Muscle layer of colon (tissue), 2 donors: Measurements from ENCODE around the gene MZF1.

Experiments used
- H3K27ac ChIP-seq: one replicate; pipeline ENCODE4 v1.7.0; 2013; ENCODE audit warnings: low read depth, mild to moderate bottlenecking, low read length, moderate library complexity
- H3K27me3 ChIP-seq, 2 donors: one replicate each; pipeline ENCODE4 v1.7.0; 2013; ENCODE audit warnings: low read length in 2 of 2, mild to moderate bottlenecking in 2 of 2; ENCODE audit not compliant: insufficient read depth in 2 of 2, control insufficient read depth in 1 of 2
- H3K36me3 ChIP-seq: one replicate; pipeline ENCODE4 v1.7.0; 2013; ENCODE audit warnings: mild to moderate bottlenecking, low read length; ENCODE audit not compliant: insufficient read depth
- H3K4me1 ChIP-seq: one replicate; pipeline ENCODE4 v1.7.0; 2013; ENCODE audit warnings: mild to moderate bottlenecking, low read length; ENCODE audit not compliant: insufficient read depth
- H3K4me3 ChIP-seq, 2 donors: one replicate each; pipeline ENCODE4 v1.7.0; 2013; ENCODE audit warnings: low read length in 2 of 2, low read depth in 1 of 2, mild to moderate bottlenecking in 1 of 2, moderate library complexity in 1 of 2
- H3K9ac ChIP-seq: one replicate; pipeline ENCODE4 v1.7.0; 2013; ENCODE audit warnings: low read length
- H3K9me3 ChIP-seq: one replicate; pipeline ENCODE4 v1.7.0; 2013; ENCODE audit warnings: mild to moderate bottlenecking, low read length
- donor health status: abdominal sarcoma.
- donor health status: Adenocarcinoma of cecum.

MZF1 gene

DNA sequence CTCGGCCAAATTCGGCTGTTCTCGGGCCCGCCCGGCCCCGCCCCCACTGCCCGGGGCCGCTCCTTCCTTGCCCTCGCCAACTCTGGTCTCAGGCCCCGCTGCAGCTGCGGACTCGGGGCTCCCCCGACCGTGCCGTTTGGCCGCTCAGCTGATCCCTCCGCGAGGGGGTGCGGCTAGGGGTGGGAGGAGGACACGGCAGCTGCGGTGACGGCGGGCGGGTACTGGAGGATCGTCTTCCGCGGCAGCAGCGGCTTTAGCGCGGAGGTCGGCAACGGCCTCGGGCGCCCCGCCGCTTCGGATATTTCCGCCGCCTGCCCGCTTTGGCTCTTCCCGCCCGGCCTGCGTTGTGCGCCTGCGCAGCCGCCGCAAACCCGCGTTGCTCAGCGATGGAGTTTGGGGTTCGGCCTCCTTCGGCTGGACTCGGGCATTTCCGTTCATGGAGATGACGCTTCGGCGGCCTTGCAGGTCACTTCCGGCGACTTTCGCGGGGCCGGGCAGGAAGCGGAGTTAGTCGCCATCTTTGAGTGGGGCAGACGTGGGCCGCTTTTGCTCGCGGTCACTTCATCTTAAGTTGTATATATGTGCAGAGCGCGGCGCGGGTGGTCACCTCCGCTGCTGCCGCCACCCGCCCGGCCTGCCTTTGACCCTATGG is 14.4 kb downstream of the MZF1 start:
- Histone ChIP-seq H3K36me3 (peaks cover 12% of the 10 kb centered on the region), H3K4me1 (peaks cover 64% of the 10 kb centered on the region), H3K4me3 (peak overlapping the region; percentile 73 to 95)

DNA sequence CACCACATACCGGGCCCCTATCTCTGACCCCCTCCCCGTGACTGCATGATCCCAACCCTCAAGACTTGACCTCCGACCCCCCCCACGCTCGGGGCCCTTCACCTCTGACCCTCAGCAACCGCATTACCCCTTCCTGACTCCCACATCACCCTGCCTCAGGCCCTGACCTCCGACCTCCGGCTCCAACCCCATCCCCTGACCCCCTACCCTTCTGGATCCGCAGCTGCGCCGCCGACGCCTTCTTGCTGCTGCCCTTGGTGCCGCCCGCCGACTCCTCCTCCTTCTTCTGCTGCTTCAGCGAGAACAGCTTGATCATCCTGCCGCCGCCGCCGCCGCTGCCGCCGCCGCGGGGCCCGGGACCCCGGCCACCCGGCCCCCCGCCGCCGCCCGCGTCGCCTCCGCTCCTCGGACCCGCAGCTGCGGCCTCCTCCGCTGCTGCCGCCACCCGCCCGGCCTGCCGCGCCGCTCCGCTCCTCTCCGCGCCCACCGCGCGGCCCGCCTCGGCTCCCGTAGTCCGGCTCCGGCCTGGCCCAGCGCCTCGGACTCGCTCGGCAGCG is 15.0 kb downstream of the MZF1 start, which contains the start of gene UBE2M:
UBE2M (minus strand) TSS at position 546 of the 557 bp plus-strand sequence; CDS start at position 316, 230 bp downstream.
- Histone ChIP-seq H3K9ac (peak within 1 kb of the TSS; percentile 99), H3K4me3 (peak within 1 kb of the TSS; percentile 73 to 98), H3K9me3 (no peaks in the 10 kb centered on the region), H3K36me3 (peaks cover 17% of the 10 kb centered on the region), H3K4me1 (peaks cover 63% of the 10 kb centered on the region), H3K27me3 (no peaks in the 10 kb centered on the region), H3K27ac (peak within 1 kb of the TSS; percentile 93)

More for the DNA sequence above, 14.4 kb downstream of the MZF1 start:
- Histone ChIP-seq H3K27me3 (no peaks in the 10 kb centered on the region), H3K27ac (peak overlapping the region; percentile 93), H3K9ac (peak overlapping the region; percentile 96), H3K9me3 (no peaks in the 10 kb centered on the region)

DNA sequence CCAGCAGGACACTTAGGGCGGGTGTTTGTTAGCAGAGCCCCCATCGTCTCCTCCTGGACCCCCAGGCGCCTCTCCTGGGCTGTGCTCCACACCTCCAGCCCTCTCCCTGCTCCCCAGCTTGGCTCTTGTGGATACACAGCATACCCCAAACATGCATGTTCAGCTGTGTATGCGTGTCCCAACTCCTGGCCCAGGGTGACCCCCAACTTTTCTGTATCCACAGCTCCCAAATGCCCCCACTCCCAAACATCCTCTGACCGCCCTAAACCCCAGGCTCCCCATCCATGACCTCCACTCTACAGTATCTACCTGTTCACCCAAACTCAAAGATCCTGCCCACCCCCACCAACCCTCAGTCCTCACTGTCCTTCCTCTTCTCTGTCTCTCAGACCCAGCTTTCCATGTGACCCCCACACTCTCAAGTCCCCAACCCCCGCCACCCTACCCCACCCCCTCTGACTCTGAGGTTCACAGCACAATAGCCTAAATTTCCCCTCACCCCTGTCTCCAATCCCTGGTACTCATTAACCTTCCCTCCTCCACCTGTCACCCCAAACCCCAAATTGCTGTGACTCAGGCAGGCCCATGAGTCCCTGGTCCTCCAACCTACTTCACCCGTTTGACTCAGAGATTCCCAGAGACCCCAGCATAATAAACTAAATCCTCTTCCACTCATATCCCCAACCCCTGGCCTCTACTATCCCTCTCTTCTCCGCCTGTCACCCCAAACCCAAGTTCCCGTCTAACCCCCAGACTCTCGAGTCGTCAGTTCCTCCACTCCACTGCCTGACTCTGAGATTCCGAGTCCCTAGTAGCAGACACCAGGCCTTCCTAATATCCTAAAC is 15.7 kb downstream of the MZF1 start:
- no peaks in the 10 kb centered on the region for H3K27me3 ChIP-seq
- peaks cover 23% of the 10 kb centered on the region for H3K36me3 ChIP-seq
- H3K9me3 ChIP-seq: no peaks in the 10 kb centered on the region
- peak overlapping the region; percentile 62 to 98 for H3K4me3 ChIP-seq
- peaks cover 58% of the 10 kb centered on the region for H3K4me1 ChIP-seq
- peak overlapping the region; percentile 99 for H3K9ac ChIP-seq
- peak overlapping the region; percentile 79 for H3K27ac ChIP-seq

DNA sequence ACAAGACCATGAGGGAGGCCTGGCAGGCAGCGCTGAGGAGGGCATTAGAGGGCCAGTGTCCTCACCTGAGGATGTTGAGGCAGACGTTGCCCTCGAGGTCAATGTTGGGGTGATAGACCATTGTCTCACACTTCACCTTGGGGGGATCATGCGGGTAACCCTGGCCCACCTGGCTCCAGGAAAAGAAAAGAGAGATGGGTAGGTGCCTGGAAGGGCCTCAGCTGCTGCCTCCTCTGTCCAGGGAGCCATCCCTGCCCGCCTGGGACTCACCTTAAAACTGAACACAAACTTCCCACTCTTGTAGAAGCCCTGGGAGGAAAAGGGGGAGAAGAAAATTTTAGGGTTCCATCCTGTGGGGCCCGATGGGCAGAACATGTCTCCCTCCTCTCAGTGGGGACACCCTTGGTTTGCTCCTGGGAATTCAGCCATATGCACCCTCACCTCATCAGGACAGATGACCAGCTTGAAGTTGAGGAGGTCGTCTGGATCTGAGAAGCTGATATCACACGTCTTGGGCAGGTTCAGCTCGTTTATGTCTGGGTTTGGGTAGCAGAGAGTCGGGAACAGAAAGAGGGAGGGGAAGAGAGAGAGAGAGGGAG is 16.4 kb downstream of the MZF1 start:
- H3K9ac ChIP-seq: peak overlapping the region; percentile 99
- peak overlapping the region; percentile 79 for H3K27ac ChIP-seq
- no peaks in the 10 kb centered on the region for H3K27me3 ChIP-seq
- H3K4me1 ChIP-seq: peaks cover 54% of the 10 kb centered on the region
- peaks cover 30% of the 10 kb centered on the region for H3K36me3 ChIP-seq
- peak overlapping the region; percentile 62 to 98 for H3K4me3 ChIP-seq
- no peaks in the 10 kb centered on the region for H3K9me3 ChIP-seq

DNA sequence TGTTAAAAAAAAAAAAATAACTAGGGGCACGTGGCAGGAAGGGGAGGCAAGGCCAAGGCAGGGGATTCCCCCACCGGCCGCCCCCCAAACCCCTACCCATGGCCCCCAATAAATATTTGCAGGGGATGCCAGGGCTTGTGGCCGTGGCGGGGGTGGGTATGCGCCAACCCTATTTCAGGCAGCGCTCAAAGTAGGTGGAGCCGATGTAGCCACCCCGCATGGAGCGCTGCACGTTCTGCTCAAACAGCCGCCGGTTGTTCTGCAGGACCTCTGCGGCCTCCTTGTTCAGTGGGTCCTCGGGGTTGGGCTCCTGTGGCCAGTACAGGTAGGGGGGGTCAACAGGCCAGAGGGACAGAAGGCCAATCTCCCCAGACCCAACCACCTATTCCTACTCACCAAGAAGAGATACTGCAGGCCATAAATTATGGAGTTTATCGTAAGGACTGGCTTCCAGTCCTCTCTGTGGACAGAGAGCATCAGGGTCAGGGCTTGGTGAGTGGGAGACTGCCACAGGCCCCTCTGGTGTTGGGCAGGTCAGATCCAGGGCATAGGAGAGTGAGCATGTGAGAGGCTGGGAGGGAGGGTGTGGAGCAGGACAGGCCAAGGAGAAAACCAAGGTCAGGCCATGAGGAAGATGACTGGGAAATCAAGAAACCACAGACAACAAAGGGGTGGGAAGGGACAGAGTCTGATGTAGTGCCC is 17.1 kb downstream of the MZF1 start:
- H3K9ac ChIP-seq: no peak overlapping the region
- H3K36me3 ChIP-seq: peaks cover 37% of the 10 kb centered on the region
- no peak overlapping the region for H3K4me3 ChIP-seq
- H3K9me3 ChIP-seq: no peaks in the 10 kb centered on the region
- peaks cover 47% of the 10 kb centered on the region for H3K4me1 ChIP-seq
- H3K27me3 ChIP-seq: no peaks in the 10 kb centered on the region
- H3K27ac ChIP-seq: peak overlapping the region; percentile 87

DNA sequence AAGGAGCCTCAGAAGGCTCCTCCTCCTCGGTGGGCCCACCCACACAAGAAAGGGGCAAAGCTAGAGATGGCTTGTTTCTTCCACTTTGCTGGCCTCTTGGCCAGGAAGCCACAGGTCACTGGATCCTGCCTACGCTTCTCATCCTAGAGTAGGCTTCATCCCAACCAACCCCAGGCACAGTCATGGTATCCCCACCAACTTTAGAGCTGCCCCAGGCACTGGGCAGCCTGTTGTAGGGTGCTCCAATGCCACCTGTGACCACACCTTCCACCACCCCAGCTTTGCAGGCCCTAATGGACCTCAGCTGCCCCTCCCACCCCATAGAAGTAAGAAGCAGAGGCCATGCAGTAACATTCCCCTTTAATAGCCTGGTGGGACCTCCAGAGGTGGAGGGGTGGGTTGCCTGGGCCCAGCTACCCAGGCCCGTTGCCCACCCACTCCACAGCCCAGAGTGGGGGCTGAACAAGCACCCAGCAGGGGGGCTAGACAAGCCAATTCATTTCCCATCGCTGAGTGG is 17.7 kb downstream of the MZF1 start:
- Histone ChIP-seq H3K27ac (peak overlapping the region; percentile 87), H3K9me3 (no peaks in the 10 kb centered on the region), H3K27me3 (no peaks in the 10 kb centered on the region), H3K4me3 (peak overlapping the region; percentile 55 to 97), H3K4me1 (peaks cover 42% of the 10 kb centered on the region), H3K9ac (peak overlapping the region; percentile 37), H3K36me3 (peaks cover 43% of the 10 kb centered on the region)

DNA sequence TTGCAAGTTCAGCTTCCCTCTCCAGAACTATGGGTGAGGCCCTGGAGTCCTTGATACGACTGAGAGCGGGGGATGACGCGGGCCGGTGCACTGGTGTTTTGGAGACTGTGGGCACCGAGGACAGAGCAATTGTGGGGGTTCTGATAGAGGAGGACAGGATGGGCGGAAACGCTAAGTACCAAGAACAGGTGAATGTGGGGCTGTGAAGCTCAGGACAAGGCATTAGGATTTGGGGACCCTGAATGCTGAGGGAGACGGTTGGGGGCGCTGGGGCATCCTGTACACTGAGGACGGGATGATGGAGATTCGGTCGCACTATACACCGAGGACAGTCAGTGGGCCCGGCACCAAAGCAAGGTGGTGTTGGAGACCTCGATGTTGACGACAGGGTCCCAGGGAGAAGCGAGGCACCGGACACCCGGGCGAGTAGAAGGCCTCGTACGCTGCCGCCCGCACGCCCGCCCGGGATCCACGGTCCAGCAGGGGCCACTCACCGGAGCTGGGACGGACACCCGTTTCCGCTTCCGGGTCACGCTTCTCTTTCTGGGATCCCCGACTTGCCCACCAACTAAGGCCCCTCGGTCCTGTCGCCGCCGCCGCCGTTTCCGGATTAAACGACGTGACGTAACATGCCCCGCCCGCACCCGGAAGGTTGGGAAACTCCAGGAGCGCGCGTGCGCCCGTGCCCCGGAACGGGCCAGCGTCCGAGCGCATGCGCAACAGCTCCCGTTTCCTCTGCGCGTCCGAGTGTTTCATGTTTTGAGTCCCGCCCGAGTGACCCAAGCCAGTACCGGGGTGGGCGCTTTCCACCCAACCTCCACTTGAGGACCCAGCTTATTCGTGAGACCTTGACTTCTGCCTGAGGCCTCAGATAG is 18.4 kb downstream of the MZF1 start, which contains the start of gene CHMP2A:
CHMP2A (minus strand) TSS at position 612 of the 875 bp plus-strand sequence. CDS start 893 bp downstream, outside the sequence.
- H3K4me1 ChIP-seq: peaks cover 35% of the 10 kb centered on the region
- H3K36me3 ChIP-seq: peaks cover 50% of the 10 kb centered on the region
- H3K9ac ChIP-seq: peak within 1 kb of the TSS; percentile 92
- H3K27me3 ChIP-seq: no peaks in the 10 kb centered on the region
- H3K9me3 ChIP-seq: no peaks in the 10 kb centered on the region
- peak within 1 kb of the TSS; percentile 87 for H3K27ac ChIP-seq
- H3K4me3 ChIP-seq: peak within 1 kb of the TSS; percentile 55 to 97

DNA sequence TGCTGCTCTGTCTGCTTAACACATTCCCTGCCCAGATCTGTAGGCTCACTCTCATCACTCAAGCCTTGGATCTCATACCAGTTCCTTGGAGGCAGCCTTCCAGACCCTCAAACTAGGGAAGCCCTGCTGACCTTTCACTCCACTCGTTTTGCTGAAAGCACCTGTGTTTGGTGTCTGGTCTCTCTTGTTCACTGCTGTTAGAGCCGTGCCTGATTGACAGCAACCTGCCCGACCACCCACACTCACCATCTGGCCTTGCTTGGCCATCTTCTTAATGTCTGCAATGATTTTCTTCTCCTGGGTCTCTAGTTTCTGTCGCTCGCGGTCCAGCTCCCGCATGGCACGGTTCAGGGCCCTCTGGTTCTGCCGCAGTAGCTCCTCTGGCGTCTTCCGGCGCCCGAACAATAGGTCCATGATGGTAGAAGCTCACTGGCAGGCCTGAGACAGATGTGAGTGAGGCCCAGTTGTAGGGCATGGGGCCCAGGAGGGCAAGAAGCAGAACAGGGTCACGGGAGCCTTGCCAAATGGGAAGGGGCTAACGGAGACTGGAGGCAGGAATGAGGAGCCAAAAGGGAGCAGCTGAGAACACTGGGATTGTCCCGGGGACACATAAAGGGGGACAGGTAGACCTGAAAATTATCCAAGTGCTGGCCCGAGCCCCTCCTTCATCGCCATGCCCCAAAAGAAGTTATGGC is 19.2 kb downstream of the MZF1 start:
- peaks cover 58% of the 10 kb centered on the region for H3K36me3 ChIP-seq
- peaks cover 33% of the 10 kb centered on the region for H3K4me1 ChIP-seq
- peak overlapping the region; percentile 55 to 97 for H3K4me3 ChIP-seq
- H3K9ac ChIP-seq: peak overlapping the region; percentile 92
- H3K27ac ChIP-seq: peak overlapping the region; percentile 87
- H3K9me3 ChIP-seq: no peaks in the 10 kb centered on the region
- H3K27me3 ChIP-seq: no peaks in the 10 kb centered on the region

DNA sequence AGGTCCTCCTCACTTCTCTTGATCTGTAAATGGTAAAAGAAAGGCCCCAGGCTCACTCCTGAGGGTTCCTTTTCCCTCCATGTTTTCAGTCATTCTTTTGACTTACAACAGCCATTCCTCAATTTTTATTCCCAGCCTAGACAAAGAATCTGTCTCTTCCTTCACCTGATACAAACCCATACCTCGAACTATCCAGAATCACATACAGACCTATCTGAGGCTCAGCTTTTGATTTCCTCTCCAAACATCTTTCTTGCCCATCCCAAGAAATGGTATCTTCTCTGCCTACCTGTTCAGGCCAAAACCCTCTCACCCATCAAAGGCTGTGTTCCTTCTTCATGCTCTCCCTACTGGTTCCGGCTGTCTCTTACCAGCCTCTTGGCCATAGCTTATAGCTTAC is 20.5 kb downstream of the MZF1 start:
- Histone ChIP-seq H3K27me3 (no peaks in the 10 kb centered on the region), H3K4me3 (no peak overlapping the region), H3K36me3 (peaks cover 71% of the 10 kb centered on the region), H3K9ac (no peak overlapping the region), H3K9me3 (no peaks in the 10 kb centered on the region), H3K4me1 (peaks cover 33% of the 10 kb centered on the region), H3K27ac (no peak overlapping the region)
